Glutamatergic neuron (in vitro differentiated cells): ENCODE measurements around the gene DDO. TPM values are rescaled to one million over a fixed set of nuclear protein-coding genes. Genes with fewer than 3 reads are reported as not detected.

Experiments
- DNase-seq: peaks from one replicate; pipeline ENCODE4 v3.0.0; 2022
- H3K27ac Mint-ChIP-seq: one replicate; pipeline ENCODE4 v1.8.0; 2020; ENCODE audit warnings: mild to moderate bottlenecking, mixed read lengths, inconsistent platforms; ENCODE audit not compliant: unreplicated experiment
- H3K27me3 Mint-ChIP-seq: one replicate; pipeline ENCODE4 v1.8.0; 2020; ENCODE audit warnings: mild to moderate bottlenecking, moderate library complexity, mixed read lengths, inconsistent platforms; ENCODE audit not compliant: unreplicated experiment
- H3K36me3 Mint-ChIP-seq: one replicate; pipeline ENCODE4 v1.8.0; 2020; ENCODE audit warnings: mild to moderate bottlenecking, mixed read lengths, inconsistent platforms; ENCODE audit not compliant: unreplicated experiment
- H3K4me1 Mint-ChIP-seq: one replicate; pipeline ENCODE4 v1.8.0; 2020; ENCODE audit warnings: mild to moderate bottlenecking, low read depth, mixed read lengths, inconsistent platforms; ENCODE audit not compliant: unreplicated experiment
- H3K4me3 Mint-ChIP-seq: one replicate; pipeline ENCODE4 v1.8.0; 2020; ENCODE audit warnings: mild to moderate bottlenecking, mixed read lengths, inconsistent platforms; ENCODE audit not compliant: unreplicated experiment
- H3K9me3 Mint-ChIP-seq: one replicate; pipeline ENCODE4 v1.8.0; 2020; ENCODE audit warnings: mild to moderate bottlenecking, moderate library complexity, mixed read lengths, inconsistent platforms; ENCODE audit not compliant: unreplicated experiment
- CTCF ChIP-seq: fragments of 200-600 bp; sonication (generic); IDR thresholded peaks from one replicate; pipeline ENCODE4 v1.5.0; 2021; ENCODE audit not compliant: partially characterized antibody, unreplicated experiment
- total RNA-seq: library from RNA; stranded (reverse); fragmentation: NEBNext Ultra II Directional; extraction: Animal tissue kit (Norgen Biotek cat#: 25700); gene quantifications from one replicate; pipeline ENCODE4 v1.2.1, GENCODE V29; 2021; ENCODE audit not compliant: unreplicated experiment

DDO gene
- total RNA-seq, 1 donor from 2014 or later = not detected

- H3K4me1 Mint-ChIP-seq = no peaks in the 10 kb centered on the region
- no peaks in the 10 kb centered on the region for H3K36me3 Mint-ChIP-seq
- peaks cover 4% of the 10 kb centered on the region for H3K27me3 Mint-ChIP-seq
- TF ChIP-seq CTCF = no peak
- no peak overlapping the region for H3K4me3 Mint-ChIP-seq
- H3K27ac Mint-ChIP-seq = no peak overlapping the region
- H3K9me3 Mint-ChIP-seq = peaks cover 1% of the 10 kb centered on the region
- no peak for DNase-seq
Measured at GRCh38 chr6:110392727-110393126, 22.6 kb downstream of the DDO start.

DNA sequence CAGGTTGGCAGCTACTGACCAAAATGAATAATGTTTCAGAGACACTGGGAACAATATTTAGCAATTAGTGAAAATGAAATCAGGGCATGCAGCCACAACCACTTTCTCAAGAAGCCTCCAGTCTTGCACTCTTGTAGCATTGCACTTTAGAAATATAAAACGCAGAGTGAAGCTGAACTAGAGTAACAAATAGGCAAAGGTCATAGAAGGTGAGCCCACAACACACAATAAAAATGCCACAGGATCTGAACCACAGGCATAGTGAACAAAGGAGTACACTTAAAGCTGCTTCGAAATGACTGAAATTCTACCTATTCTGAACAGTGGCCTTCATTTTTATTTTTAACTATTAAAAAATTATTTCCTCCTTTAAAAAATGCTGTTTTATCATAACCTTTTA lies 25.0 kb downstream of the DDO start:
- no peak overlapping the region for H3K27ac Mint-ChIP-seq
- no peaks in the 10 kb centered on the region for H3K36me3 Mint-ChIP-seq
- no peak overlapping the region for H3K4me3 Mint-ChIP-seq
- H3K9me3 Mint-ChIP-seq = no peaks in the 10 kb centered on the region
- DNase-seq = no peak
- no peaks in the 10 kb centered on the region for H3K4me1 Mint-ChIP-seq
- no peak for TF ChIP-seq CTCF
- H3K27me3 Mint-ChIP-seq = peaks cover 3% of the 10 kb centered on the region

- Mint-ChIP-seq H3K4me3 (no peak overlapping the region), H3K27me3 (peaks cover 3% of the 10 kb centered on the region), H3K9me3 (no peaks in the 10 kb centered on the region), H3K27ac (no peak overlapping the region), H3K36me3 (no peaks in the 10 kb centered on the region), H3K4me1 (no peaks in the 10 kb centered on the region)
- DNase-seq = no peak
- TF ChIP-seq CTCF = no peak
Measured at GRCh38 chr6:110389689-110390382, 25.5 kb downstream of the DDO start.

- no peak overlapping the region for H3K27ac Mint-ChIP-seq
- H3K27me3 Mint-ChIP-seq = peaks cover 3% of the 10 kb centered on the region
- no peaks in the 10 kb centered on the region for H3K36me3 Mint-ChIP-seq
- no peak for DNase-seq
- no peaks in the 10 kb centered on the region for H3K4me1 Mint-ChIP-seq
- no peaks in the 10 kb centered on the region for H3K9me3 Mint-ChIP-seq
- no peak for TF ChIP-seq CTCF
- no peak overlapping the region for H3K4me3 Mint-ChIP-seq
Measured at GRCh38 chr6:110387986-110388385, 27.4 kb downstream of the DDO start.

- no peak for DNase-seq
- H3K4me1 Mint-ChIP-seq = no peaks in the 10 kb centered on the region
- no peak overlapping the region for H3K27ac Mint-ChIP-seq
- no peak for TF ChIP-seq CTCF
- H3K9me3 Mint-ChIP-seq = no peaks in the 10 kb centered on the region
- peaks cover 4% of the 10 kb centered on the region for H3K36me3 Mint-ChIP-seq
- H3K27me3 Mint-ChIP-seq = peaks cover 3% of the 10 kb centered on the region
- H3K4me3 Mint-ChIP-seq = no peak overlapping the region
Measured at GRCh38 chr6:110385458-110385863, 29.9 kb downstream of the DDO start.
